SK-N-SH treated with all-trans-retinoic acid at 6 μM for 48 hours (cell line): ENCODE results near the gene TSPAN9.

ENCODE experiments used
- BACH2 ChIP-seq: fragments of 250-450 bp; sonication (Bioruptor Pico); IDR thresholded peaks from 2 replicates; pipeline ENCODE4 v1.9.0; 2021; ENCODE audit warnings: mild to moderate bottlenecking, borderline replicate concordance
- CREB5 ChIP-seq: fragments of 250-450 bp; sonication (Bioruptor Pico); IDR thresholded peaks from 2 replicates; pipeline ENCODE4 v1.5.1; 2020; ENCODE audit warnings: low read depth, mild to moderate bottlenecking, moderate library complexity
- CSDC2 ChIP-seq: fragments of 250-450 bp; sonication (Bioruptor Pico); IDR thresholded peaks from 2 replicates; pipeline ENCODE4 v1.5.0; 2020; ENCODE audit warnings: mild to moderate bottlenecking, moderate library complexity
- CSRNP3 ChIP-seq: fragments of 250-450 bp; sonication (Bioruptor Pico); IDR thresholded peaks from 2 replicates; pipeline ENCODE4 v1.5.1; 2021; ENCODE audit warnings: mild to moderate bottlenecking, moderate library complexity
- ESRRG ChIP-seq: fragments of 250-450 bp; sonication (Bioruptor Pico); IDR thresholded peaks from 2 replicates; pipeline ENCODE4 v1.6.1; 2021; ENCODE audit warnings: mild to moderate bottlenecking
- ISL1 ChIP-seq: fragments of 250-450 bp; sonication (Bioruptor Pico); IDR thresholded peaks from 2 replicates; pipeline ENCODE4 v2.1.2; 2022; ENCODE audit warnings: mild to moderate bottlenecking, moderate library complexity
- PATZ1 ChIP-seq: fragments of 250-450 bp; sonication (Bioruptor Pico); IDR thresholded peaks from 2 replicates; pipeline ENCODE4 v1.8.0; 2020; ENCODE audit warnings: mild to moderate bottlenecking, moderate library complexity, borderline replicate concordance
- POU6F1 ChIP-seq: fragments of 250-450 bp; sonication (Bioruptor Pico); IDR thresholded peaks from 2 replicates; pipeline ENCODE4 v1.8.0; 2021; ENCODE audit warnings: low read depth, mild to moderate bottlenecking, moderate library complexity, borderline replicate concordance
- SNAI2 ChIP-seq: fragments of 250-450 bp; sonication (Bioruptor Pico); IDR thresholded peaks from 2 replicates; pipeline ENCODE4 v1.5.0; 2020; ENCODE audit warnings: mild to moderate bottlenecking, moderate library complexity
- TSHZ2 ChIP-seq: fragments of 250-450 bp; sonication (Bioruptor Pico); IDR thresholded peaks from 2 replicates; pipeline ENCODE4 v1.5.0; 2020; ENCODE audit warnings: mild to moderate bottlenecking, moderate library complexity
- ZFP3 ChIP-seq: fragments of 250-450 bp; sonication (Bioruptor Pico); IDR thresholded peaks from 2 replicates; pipeline ENCODE4 v1.5.0; 2020; ENCODE audit warnings: mild to moderate bottlenecking, moderate library complexity
- ZFP30 ChIP-seq: fragments of 450-650 bp; formaldehyde crosslinking; IDR thresholded peaks from 2 replicates; pipeline ENCODE4 v1.5.0; 2022; ENCODE audit warnings: mild to moderate bottlenecking, moderate library complexity
- ZNF565 ChIP-seq: fragments of 450-650 bp; formaldehyde crosslinking; conservative IDR thresholded peaks from 2 replicates; pipeline ENCODE4 v1.5.0; 2020; ENCODE audit warnings: low read depth, mild to moderate bottlenecking, moderate library complexity
- ZNF8 ChIP-seq: fragments of 450-650 bp; formaldehyde crosslinking; IDR thresholded peaks from 2 replicates; pipeline ENCODE4 v1.5.0; 2020; ENCODE audit warnings: mild to moderate bottlenecking, moderate library complexity

GRCh38 chr12:3158851-3159465 is 81.8 kb downstream of the TSPAN9 start:
- TF ChIP-seq PATZ1 (CRISPR knock-in tag) (no peak), ESRRG (CRISPR knock-in tag) (no peak), ZNF8 (CRISPR knock-in tag) (no peak), BACH2 (CRISPR knock-in tag) (no peak), CREB5 (no peak), TSHZ2 (CRISPR knock-in tag) (no peak), SNAI2 (no peak), CSDC2 (CRISPR knock-in tag) (no peak), CSRNP3 (CRISPR knock-in tag) (no peak), ISL1 (CRISPR knock-in tag) (no peak), POU6F1 (CRISPR knock-in tag) (no peak), ZFP30 (no peak), ZFP3 (CRISPR knock-in tag) (no peak), ZNF565 (CRISPR knock-in tag) (no peak)
